ENCODE measurements around the gene ATRAID.

Gene ATRAID

DNA sequence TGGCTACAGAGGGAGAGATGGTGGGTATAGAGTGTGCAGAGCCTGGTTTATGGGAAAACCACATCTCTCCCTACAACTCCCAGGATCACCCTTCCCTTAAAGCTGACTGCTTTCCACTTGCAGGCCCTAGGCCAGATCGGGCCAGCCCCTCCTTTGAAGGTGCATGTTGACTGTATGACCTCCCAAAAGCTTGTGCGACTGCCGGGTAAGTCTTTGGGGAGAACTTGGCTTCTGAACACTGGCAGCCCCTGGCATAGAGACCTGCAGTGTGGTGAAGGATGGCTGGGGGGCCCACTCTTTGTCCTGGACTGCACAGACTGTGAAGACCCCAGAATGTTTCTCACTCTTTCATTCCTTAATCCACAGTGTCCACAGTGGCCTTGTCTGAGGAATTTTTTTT lies 24.8 kb downstream of the ATRAID start:
- Histone ChIP-seq H3K9ac (no peak overlapping the region), H3K4me2 (no peak overlapping the region), H3K4me3 (IDR thresholded peaks at IDR 0.05; ENCODE audit: insufficient read depth, low read depth, low read length) (no peak overlapping the region), H3K79me2 (ENCODE audit: insufficient read depth, low read depth) (no peaks in the 10 kb centered on the region), H3K4me1 (ENCODE audit: low read depth, poor library complexity, severe bottlenecking) (no peaks in the 10 kb centered on the region), H4K20me1 (ENCODE audit: insufficient read depth) (no peaks in the 10 kb centered on the region), H3K27ac (no peak overlapping the region), H3K36me3 (ENCODE audit: insufficient read depth) (peaks cover 13% of the 10 kb centered on the region; the same call in 1 of the 2 replicates), H3K27me3 (ENCODE audit: insufficient read depth, low read depth) (no peaks in the 10 kb centered on the region), H2AFZ (ENCODE audit: low read depth) (no peak overlapping the region)
- TF ChIP-seq, protein P1, sequence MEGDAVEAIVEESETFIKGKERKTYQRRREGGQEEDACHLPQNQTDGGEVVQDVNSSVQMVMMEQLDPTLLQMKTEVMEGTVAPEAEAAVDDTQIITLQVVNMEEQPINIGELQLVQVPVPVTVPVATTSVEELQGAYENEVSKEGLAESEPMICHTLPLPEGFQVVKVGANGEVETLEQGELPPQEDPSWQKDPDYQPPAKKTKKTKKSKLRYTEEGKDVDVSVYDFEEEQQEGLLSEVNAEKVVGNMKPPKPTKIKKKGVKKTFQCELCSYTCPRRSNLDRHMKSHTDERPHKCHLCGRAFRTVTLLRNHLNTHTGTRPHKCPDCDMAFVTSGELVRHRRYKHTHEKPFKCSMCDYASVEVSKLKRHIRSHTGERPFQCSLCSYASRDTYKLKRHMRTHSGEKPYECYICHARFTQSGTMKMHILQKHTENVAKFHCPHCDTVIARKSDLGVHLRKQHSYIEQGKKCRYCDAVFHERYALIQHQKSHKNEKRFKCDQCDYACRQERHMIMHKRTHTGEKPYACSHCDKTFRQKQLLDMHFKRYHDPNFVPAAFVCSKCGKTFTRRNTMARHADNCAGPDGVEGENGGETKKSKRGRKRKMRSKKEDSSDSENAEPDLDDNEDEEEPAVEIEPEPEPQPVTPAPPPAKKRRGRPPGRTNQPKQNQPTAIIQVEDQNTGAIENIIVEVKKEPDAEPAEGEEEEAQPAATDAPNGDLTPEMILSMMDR (conservative IDR thresholded peaks at IDR 0.05; ENCODE audit: low read depth, low read length), result no peak

- Histone ChIP-seq H3K9ac (no peak overlapping the region), H3K4me1 (ENCODE audit: low read depth, poor library complexity, severe bottlenecking) (no peaks in the 10 kb centered on the region), H2AFZ (ENCODE audit: low read depth) (no peak overlapping the region), H3K4me2 (no peak overlapping the region), H3K79me2 (ENCODE audit: insufficient read depth, low read depth) (no peaks in the 10 kb centered on the region), H3K27ac (no peak overlapping the region), H3K36me3 (ENCODE audit: insufficient read depth) (peaks cover 13% of the 10 kb centered on the region; the same call in 1 of the 2 replicates), H4K20me1 (ENCODE audit: insufficient read depth) (no peaks in the 10 kb centered on the region), H3K4me3 (IDR thresholded peaks at IDR 0.05; ENCODE audit: insufficient read depth, low read depth, low read length) (no peak overlapping the region), H3K27me3 (ENCODE audit: insufficient read depth, low read depth) (no peaks in the 10 kb centered on the region)
- TF ChIP-seq, protein P1 (conservative IDR thresholded peaks at IDR 0.05; ENCODE audit: low read depth, low read length), result no peak
These were observed 25.6 kb downstream of the ATRAID start for GRCh38 chr2:27237341-27237945.

- peaks cover 13% of the 10 kb centered on the region; the same call in 1 of the 2 replicates for H3K36me3 ChIP-seq (ENCODE audit: insufficient read depth)
- H3K27ac ChIP-seq, result no peak overlapping the region
- H3K4me1 ChIP-seq (ENCODE audit: low read depth, poor library complexity, severe bottlenecking), result no peaks in the 10 kb centered on the region
- H3K4me2 ChIP-seq, result no peak overlapping the region
- H3K4me3 ChIP-seq (IDR thresholded peaks at IDR 0.05; ENCODE audit: insufficient read depth, low read depth, low read length), result no peak overlapping the region
- H4K20me1 ChIP-seq (ENCODE audit: insufficient read depth), result no peaks in the 10 kb centered on the region
- no peaks in the 10 kb centered on the region for H3K27me3 ChIP-seq (ENCODE audit: insufficient read depth, low read depth)
- H3K9ac ChIP-seq, result no peak overlapping the region
- TF ChIP-seq, protein P1 (conservative IDR thresholded peaks at IDR 0.05; ENCODE audit: low read depth, low read length), result no peak
- no peaks in the 10 kb centered on the region for H3K79me2 ChIP-seq (ENCODE audit: insufficient read depth, low read depth)
- no peak overlapping the region for H2AFZ ChIP-seq (ENCODE audit: low read depth)
These were observed 27.1 kb downstream of the ATRAID start for GRCh38 chr2:27238976-27239375.

- H3K27ac ChIP-seq, result no peak overlapping the region
- no peaks in the 10 kb centered on the region for H3K4me1 ChIP-seq (ENCODE audit: low read depth, poor library complexity, severe bottlenecking)
- H3K79me2 ChIP-seq (ENCODE audit: insufficient read depth, low read depth), result no peaks in the 10 kb centered on the region
- peaks cover 13% of the 10 kb centered on the region; the same call in 1 of the 2 replicates for H3K36me3 ChIP-seq (ENCODE audit: insufficient read depth)
- H3K4me2 ChIP-seq, result no peak overlapping the region
- H2AFZ ChIP-seq (ENCODE audit: low read depth), result no peak overlapping the region
- H3K27me3 ChIP-seq (ENCODE audit: insufficient read depth, low read depth), result no peaks in the 10 kb centered on the region
- H3K4me3 ChIP-seq (IDR thresholded peaks at IDR 0.05; ENCODE audit: insufficient read depth, low read depth, low read length), result no peak overlapping the region
- H4K20me1 ChIP-seq (ENCODE audit: insufficient read depth), result no peaks in the 10 kb centered on the region
- no peak overlapping the region for H3K9ac ChIP-seq
- TF ChIP-seq, protein P1 (conservative IDR thresholded peaks at IDR 0.05; ENCODE audit: low read depth, low read length), result no peak
These were observed 28.6 kb downstream of the ATRAID start for GRCh38 chr2:27240406-27240805.

Measured in KMS-11 (cell line).